Mesothelial cell of epicardium (in vitro differentiated cells): ENCODE measurements around the gene CACNG6. TPM values are rescaled to one million over a fixed set of nuclear protein-coding genes. Genes with fewer than 3 reads are reported as not detected.

ENCODE experiments used
- DNase-seq, 2 experiments: peaks; one replicate each; pipeline ENCODE4 v3.0.0; 2021; ENCODE audit warnings: low spot score in 2 of 2; ENCODE audit not compliant: unreplicated experiment in 2 of 2
- H3K27ac Mint-ChIP-seq: 2 replicates; pipeline ENCODE4 v1.8.0; 2021; ENCODE audit warnings: mixed read lengths
- H3K27me3 Mint-ChIP-seq: 2 replicates; pipeline ENCODE4 v1.8.0; 2021; ENCODE audit warnings: low read depth, mixed read lengths
- H3K36me3 Mint-ChIP-seq: 2 replicates; pipeline ENCODE4 v1.8.0; 2021; ENCODE audit warnings: mixed read lengths
- H3K4me1 Mint-ChIP-seq: 2 replicates; pipeline ENCODE4 v1.8.0; 2021; ENCODE audit warnings: mixed read lengths
- H3K4me3 Mint-ChIP-seq: 2 replicates; pipeline ENCODE4 v1.8.0; 2021; ENCODE audit warnings: mild to moderate bottlenecking, moderate library complexity, mixed read lengths
- H3K9me3 Mint-ChIP-seq: 2 replicates; pipeline ENCODE4 v1.8.0; 2021; ENCODE audit warnings: mixed read lengths
- total RNA-seq: library from RNA; stranded (reverse); gene quantifications from 3 replicates; pipeline ENCODE4 v1.2.1, GENCODE V29; 2021
- TF ChIP-seq, protein P1 (sequence below): fragments of 200-600 bp; sonication (generic); IDR thresholded peaks from one replicate; pipeline ENCODE4 v1.5.0; 2021; ENCODE audit warnings: antibody characterized with exemption; ENCODE audit not compliant: unreplicated experiment

CACNG6 gene
- total RNA-seq, 1 donor from 2014 or later, result 5.3 TPM

- H3K36me3 Mint-ChIP-seq, result peaks cover 2% of the 10 kb centered on the region
- peaks cover 3% of the 10 kb centered on the region for H3K4me1 Mint-ChIP-seq
- H3K27ac Mint-ChIP-seq, result no peak overlapping the region
- DNase-seq, result no peak
- no peaks in the 10 kb centered on the region for H3K9me3 Mint-ChIP-seq
- H3K27me3 Mint-ChIP-seq, result peaks cover 7% of the 10 kb centered on the region
- no peak overlapping the region for H3K4me3 Mint-ChIP-seq
- TF ChIP-seq, protein P1, sequence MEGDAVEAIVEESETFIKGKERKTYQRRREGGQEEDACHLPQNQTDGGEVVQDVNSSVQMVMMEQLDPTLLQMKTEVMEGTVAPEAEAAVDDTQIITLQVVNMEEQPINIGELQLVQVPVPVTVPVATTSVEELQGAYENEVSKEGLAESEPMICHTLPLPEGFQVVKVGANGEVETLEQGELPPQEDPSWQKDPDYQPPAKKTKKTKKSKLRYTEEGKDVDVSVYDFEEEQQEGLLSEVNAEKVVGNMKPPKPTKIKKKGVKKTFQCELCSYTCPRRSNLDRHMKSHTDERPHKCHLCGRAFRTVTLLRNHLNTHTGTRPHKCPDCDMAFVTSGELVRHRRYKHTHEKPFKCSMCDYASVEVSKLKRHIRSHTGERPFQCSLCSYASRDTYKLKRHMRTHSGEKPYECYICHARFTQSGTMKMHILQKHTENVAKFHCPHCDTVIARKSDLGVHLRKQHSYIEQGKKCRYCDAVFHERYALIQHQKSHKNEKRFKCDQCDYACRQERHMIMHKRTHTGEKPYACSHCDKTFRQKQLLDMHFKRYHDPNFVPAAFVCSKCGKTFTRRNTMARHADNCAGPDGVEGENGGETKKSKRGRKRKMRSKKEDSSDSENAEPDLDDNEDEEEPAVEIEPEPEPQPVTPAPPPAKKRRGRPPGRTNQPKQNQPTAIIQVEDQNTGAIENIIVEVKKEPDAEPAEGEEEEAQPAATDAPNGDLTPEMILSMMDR, result no peak
These were observed 18.0 kb downstream of the CACNG6 start for GRCh38 chr19:54009440-54009839.

GRCh38 chr19:54010474-54010873, 19.0 kb downstream of the CACNG6 start:
- DNase-seq, result no peak
- no peak overlapping the region for H3K27ac Mint-ChIP-seq
- no peak overlapping the region for H3K4me3 Mint-ChIP-seq
- peaks cover 11% of the 10 kb centered on the region for H3K27me3 Mint-ChIP-seq
- peaks cover 2% of the 10 kb centered on the region for H3K36me3 Mint-ChIP-seq
- no peaks in the 10 kb centered on the region for H3K9me3 Mint-ChIP-seq
- H3K4me1 Mint-ChIP-seq, result peaks cover 3% of the 10 kb centered on the region
- TF ChIP-seq, protein P1, result no peak

GRCh38 chr19:54011507-54012211, 20.2 kb downstream of the CACNG6 start:
- H3K9me3 Mint-ChIP-seq, result no peaks in the 10 kb centered on the region
- H3K4me1 Mint-ChIP-seq, result peaks cover 3% of the 10 kb centered on the region
- no peak overlapping the region for H3K27ac Mint-ChIP-seq
- no peak for DNase-seq
- TF ChIP-seq, protein P1, result no peak
- H3K27me3 Mint-ChIP-seq, result peaks cover 17% of the 10 kb centered on the region
- H3K4me3 Mint-ChIP-seq, result no peak overlapping the region
- peaks cover 2% of the 10 kb centered on the region for H3K36me3 Mint-ChIP-seq

DNA sequence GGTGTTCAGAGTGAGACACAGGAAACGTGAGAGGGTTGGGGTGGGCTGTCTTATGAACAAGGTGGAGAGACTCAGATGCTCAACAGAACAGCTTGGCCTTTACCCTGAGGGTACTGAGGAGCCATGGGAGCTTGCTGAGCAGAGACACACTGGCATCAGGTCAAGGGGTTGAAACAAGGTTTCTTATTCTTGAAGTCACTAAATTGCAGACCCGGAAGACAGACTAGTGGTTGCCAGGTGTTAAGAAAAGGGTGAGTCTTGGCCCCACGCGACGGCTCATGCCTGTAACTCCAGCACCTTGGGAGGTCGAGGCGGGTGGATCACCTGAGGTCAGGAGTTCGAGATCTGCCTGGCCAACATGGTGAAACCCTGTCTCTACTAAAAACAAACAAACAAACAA, 22.4 kb downstream of the CACNG6 start:
- DNase-seq, result no peak
- H3K9me3 Mint-ChIP-seq, result peaks cover 7% of the 10 kb centered on the region
- peaks cover 2% of the 10 kb centered on the region for H3K36me3 Mint-ChIP-seq
- peaks cover 18% of the 10 kb centered on the region for H3K27me3 Mint-ChIP-seq
- peaks cover 3% of the 10 kb centered on the region for H3K4me1 Mint-ChIP-seq
- no peak overlapping the region for H3K27ac Mint-ChIP-seq
- H3K4me3 Mint-ChIP-seq, result no peak overlapping the region
- TF ChIP-seq, protein P1, result no peak

DNA sequence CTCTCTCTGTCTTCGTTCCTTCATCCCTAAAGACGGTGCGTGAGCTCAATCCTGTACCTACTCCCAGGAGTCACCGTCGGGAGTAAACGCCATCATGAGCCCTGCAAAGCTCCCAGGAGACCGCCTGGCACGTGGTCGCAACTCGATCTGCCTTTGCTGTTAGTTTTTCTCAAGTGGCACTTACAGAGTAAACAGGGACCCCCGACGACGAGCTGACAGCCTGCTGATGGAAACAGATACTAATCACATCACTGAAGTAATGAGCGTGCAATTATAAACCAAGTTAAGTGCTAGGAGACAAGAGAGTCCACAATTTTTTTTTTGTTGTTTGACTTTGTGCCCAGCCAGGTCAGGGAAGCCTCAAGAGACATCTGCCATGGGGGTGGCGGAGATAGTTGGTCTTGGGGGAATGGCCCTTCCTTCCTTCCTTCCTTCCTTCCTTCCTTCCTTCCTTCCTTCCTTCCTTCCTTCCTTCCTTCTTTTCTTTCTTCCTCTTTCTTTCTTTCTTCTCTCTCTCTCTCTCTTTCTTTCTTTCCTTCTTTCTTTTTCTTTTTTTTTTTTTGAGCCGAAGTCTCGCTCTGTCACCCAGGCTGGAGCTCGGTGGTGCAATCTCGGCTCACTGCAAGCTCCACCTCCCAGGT, 23.6 kb downstream of the CACNG6 start:
- H3K4me1 Mint-ChIP-seq, result peaks cover 3% of the 10 kb centered on the region
- no peak overlapping the region for H3K4me3 Mint-ChIP-seq
- peaks cover 7% of the 10 kb centered on the region for H3K9me3 Mint-ChIP-seq
- peaks cover 18% of the 10 kb centered on the region for H3K27me3 Mint-ChIP-seq
- H3K36me3 Mint-ChIP-seq, result peaks cover 2% of the 10 kb centered on the region
- TF ChIP-seq, protein P1, result no peak
- H3K27ac Mint-ChIP-seq, result no peak overlapping the region
- DNase-seq, result no peak
